ENCODE results near the gene SRPK2. TPM values are rescaled to one million over a fixed set of nuclear protein-coding genes. Genes with fewer than 3 reads are reported as not detected.
"Not testable (repeated sequence)": the region's sequence is repeated elsewhere in the genome, so short reads cannot be mapped to it uniquely, and the experiment has no call there.

SRPK2 gene
- total RNA-seq, 5 donors from 2014 or later (not counting 1 experiment from before 2014, with no cell fraction given), result 41.6 to 71.4 (median 46.9) TPM

DNA sequence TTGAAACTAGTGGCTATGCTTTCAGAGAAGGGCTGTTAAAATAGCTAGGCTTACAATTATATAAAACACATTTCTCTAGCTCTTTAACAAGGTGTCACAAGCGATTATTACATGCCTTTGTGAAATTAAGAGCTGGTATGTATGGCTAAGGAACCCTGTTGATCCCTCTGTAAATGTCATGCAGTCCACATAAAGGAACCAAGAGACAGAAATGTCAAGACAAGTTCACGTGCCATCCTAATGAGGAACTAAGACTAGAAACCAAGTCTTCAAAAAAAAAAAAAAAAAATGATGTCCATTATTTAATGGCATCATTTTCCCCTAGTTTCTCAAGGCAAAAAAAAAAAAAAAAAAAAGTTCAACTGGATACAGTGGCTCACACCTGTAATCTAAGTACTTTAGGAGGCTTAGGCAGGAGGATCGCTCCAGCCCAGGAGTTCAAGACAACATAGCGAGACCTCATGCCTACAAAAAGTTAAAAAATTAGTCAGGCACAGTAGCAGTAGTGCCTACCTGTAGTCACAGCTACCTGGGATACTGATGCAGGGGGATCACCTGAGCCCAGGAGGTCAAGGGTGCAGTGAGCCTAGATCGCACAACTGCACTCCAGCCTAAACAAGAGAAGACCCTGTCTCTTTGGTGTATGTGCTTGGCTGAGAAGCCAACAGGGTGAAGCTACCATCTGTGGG is 63.4 kb downstream of the SRPK2 start:
- H3K27me3 Mint-ChIP-seq, result no peaks in the 10 kb centered on the region
- H3K9me3 Mint-ChIP-seq, result no peaks in the 10 kb centered on the region
- H3K27me3 ChIP-seq (replicated peaks in 1 of 2; ENCODE audit: control insufficient read depth in 2 of 2, extremely low read depth in 1 of 2, insufficient read depth in 2 of 2, low read length in 1 of 2), result no peaks in the 10 kb centered on the region
- peaks cover 52 to 60% (median 54%) of the 10 kb centered on the region in 3 donors for H3K4me1 Mint-ChIP-seq
- H3K4me1 ChIP-seq (ENCODE audit: control insufficient read depth in 1 of 2, extremely low read depth in 1 of 2, insufficient read depth in 2 of 2, low read length in 2 of 2), result peaks cover 0 to 6% of the 10 kb centered on the region in 2 experiments
- POLR2A ChIA-PET, result interaction anchor here in 1 of 2 donors (0.6 kb wide), 1 partner anchor 137 kb away, joined by 5 read pairs; no protein-coding TSS in a partner anchor
- peaks cover 19% of the 10 kb centered on the region for H3K36me3 Mint-ChIP-seq
- ATAC-seq (replicated peaks in 1 of 4) (no peak), DNase-seq (no peak)
- H3K27ac Mint-ChIP-seq, result no peak overlapping the region
- whole genome bisulfite sequencing (ENCODE audit: insufficient coverage), result 100% methylated on average over 1 of the region's 5 CpGs
- CTCF ChIA-PET, result no interaction called here
- H3K27ac ChIP-seq (ENCODE audit: low read length), result no peak overlapping the region
- H3K4me3 Mint-ChIP-seq, result no peak overlapping the region
- no peaks in the 10 kb centered on the region for H3K9me3 ChIP-seq
- H3K36me3 ChIP-seq (ENCODE audit: control insufficient read depth in 2 of 2, extremely low read depth in 1 of 2, insufficient read depth in 1 of 2, low read length in 1 of 2), result no peaks in the 10 kb centered on the region
- H3K4me3 ChIP-seq (ENCODE audit: control insufficient read depth in 1 of 2, extremely low read depth in 1 of 2, low read length in 1 of 2), result no peak overlapping the region

DNA sequence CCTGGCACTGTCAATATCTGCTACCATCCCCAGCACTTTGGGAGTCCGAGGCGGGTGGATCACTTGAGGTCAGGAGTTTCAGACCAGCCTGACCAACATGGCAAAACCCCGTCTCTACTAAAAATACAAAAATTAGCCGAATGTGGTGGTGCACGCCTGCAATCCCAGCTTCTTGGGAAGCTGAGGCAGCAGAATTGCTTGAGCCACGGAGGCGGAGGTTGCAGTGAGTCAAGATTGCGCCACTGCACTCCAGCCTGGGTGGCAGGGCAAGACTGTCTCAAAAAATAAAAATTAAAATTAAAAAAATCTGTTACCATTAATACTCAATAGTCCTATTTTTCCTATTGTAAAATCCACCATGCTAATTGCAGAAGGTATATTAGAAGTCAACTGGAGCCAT is 64.1 kb downstream of the SRPK2 start:
- H3K27me3 ChIP-seq (replicated peaks in 1 of 2; ENCODE audit: control insufficient read depth in 2 of 2, extremely low read depth in 1 of 2, insufficient read depth in 2 of 2, low read length in 1 of 2); H3K4me1 ChIP-seq (ENCODE audit: control insufficient read depth in 1 of 2, extremely low read depth in 1 of 2, insufficient read depth in 2 of 2, low read length in 2 of 2); H3K4me3 ChIP-seq (ENCODE audit: control insufficient read depth in 1 of 2, extremely low read depth in 1 of 2, low read length in 1 of 2); CTCF ChIA-PET; H3K27me3 Mint-ChIP-seq; H3K4me3 Mint-ChIP-seq; H3K27ac ChIP-seq (ENCODE audit: low read length); DNase-seq; H3K36me3 ChIP-seq (ENCODE audit: control insufficient read depth in 2 of 2, extremely low read depth in 1 of 2, insufficient read depth in 1 of 2, low read length in 1 of 2); H3K27ac Mint-ChIP-seq; H3K9me3 ChIP-seq; H3K9me3 Mint-ChIP-seq; ATAC-seq (replicated peaks in 1 of 4): not testable (repeated sequence)
- 96% methylated on average over 4 of the region's 8 CpGs for WGBS (ENCODE audit: insufficient coverage)
- POLR2A ChIA-PET, result interaction anchor here in 1 of 2 donors (0.6 kb wide), 1 partner anchor 137 kb away, joined by 5 read pairs; no protein-coding TSS in a partner anchor
- Mint-ChIP-seq H3K36me3 (peaks cover 19% of the 10 kb centered on the region), H3K4me1 (peaks cover 59 to 67% (median 60%) of the 10 kb centered on the region in 3 donors)

DNA sequence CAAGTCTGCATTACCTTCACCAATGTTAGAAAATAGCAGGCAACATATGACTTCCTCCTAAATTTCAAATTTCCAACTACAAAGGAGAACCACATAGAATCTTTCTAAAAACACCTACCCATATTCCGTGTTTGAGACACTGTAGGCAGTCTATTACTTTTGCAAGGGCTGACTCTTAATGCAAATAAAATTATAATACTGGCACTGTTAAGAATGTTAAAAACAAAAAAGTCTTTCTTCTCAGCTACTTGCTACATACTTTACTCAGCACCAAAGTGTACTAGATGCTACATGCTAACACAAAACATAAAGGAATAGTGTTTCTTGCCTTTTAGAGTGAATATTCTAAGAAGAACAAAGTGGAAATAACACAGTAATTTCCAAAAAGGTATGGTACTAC is 65.4 kb downstream of the SRPK2 start:
- Mint-ChIP-seq H3K4me3 (no peak overlapping the region), H3K27me3 (no peaks in the 10 kb centered on the region), H3K27ac (no peak overlapping the region), H3K36me3 (peaks cover 16% of the 10 kb centered on the region), H3K9me3 (no peaks in the 10 kb centered on the region), H3K4me1 (peaks cover 61 to 68% (median 66%) of the 10 kb centered on the region in 3 donors)
- Histone ChIP-seq H3K4me1 (ENCODE audit: control insufficient read depth in 1 of 2, extremely low read depth in 1 of 2, insufficient read depth in 2 of 2, low read length in 2 of 2) (peaks cover 0 to 6% of the 10 kb centered on the region in 2 experiments), H3K27me3 (replicated peaks in 1 of 2; ENCODE audit: control insufficient read depth in 2 of 2, extremely low read depth in 1 of 2, insufficient read depth in 2 of 2, low read length in 1 of 2) (no peaks in the 10 kb centered on the region), H3K36me3 (ENCODE audit: control insufficient read depth in 2 of 2, extremely low read depth in 1 of 2, insufficient read depth in 1 of 2, low read length in 1 of 2) (no peaks in the 10 kb centered on the region), H3K27ac (ENCODE audit: low read length) (no peak overlapping the region), H3K9me3 (no peaks in the 10 kb centered on the region), H3K4me3 (ENCODE audit: control insufficient read depth in 1 of 2, extremely low read depth in 1 of 2, low read length in 1 of 2) (no peak overlapping the region)
- no peak for DNase-seq
- ATAC-seq (replicated peaks in 1 of 4), result no peak
- WGBS (ENCODE audit: insufficient coverage), result no CpG with 5 or more reads among the region's 1 CpG
- CTCF ChIA-PET, result interaction anchor here in 1 of 2 donors (0.5 kb wide), 1 partner anchor 27 kb away, joined by 3 read pairs; no protein-coding TSS in a partner anchor
- POLR2A ChIA-PET, result no interaction called here

DNA sequence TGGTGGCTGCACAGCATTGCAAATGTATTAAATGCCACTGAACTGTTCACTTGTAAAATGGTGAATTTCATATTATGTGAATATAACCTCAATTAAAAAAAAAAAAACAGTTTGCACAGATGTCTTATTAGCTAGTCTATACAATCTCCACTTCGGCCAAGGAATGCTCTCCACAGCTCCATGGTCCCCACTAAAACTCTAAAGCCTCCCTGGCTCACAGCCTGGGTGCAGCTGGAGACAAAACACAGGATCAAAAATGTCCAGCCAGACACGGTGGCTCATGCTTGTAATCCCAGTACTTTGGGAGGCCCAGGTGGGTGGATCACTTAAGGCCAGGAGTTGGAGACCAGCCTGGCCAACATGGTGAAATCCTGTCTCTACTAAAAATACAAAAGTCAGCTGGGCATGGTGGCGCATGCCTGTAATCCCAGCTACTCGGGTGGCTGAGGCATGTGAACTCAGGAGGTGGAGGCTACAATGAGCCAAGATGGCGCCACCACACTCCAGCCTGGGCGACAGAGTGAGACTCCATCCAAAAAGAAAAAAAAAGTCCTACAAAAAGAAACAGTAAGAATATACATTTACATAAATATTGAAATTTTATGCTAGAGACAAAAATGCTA is 66.0 kb downstream of the SRPK2 start:
- H3K9me3 ChIP-seq, result no peaks in the 10 kb centered on the region
- ChIA-PET CTCF (interaction anchor here (0.5 to 0.7 kb wide), 2 partner anchors 27 to 30 kb away, joined by 3 to 5 read pairs; no protein-coding TSS in a partner anchor), POLR2A (interaction anchor here (0.6 to 0.7 kb wide), 3 partner anchors 21 to 282 kb away, joined by 3 to 4 read pairs (median 3); no protein-coding TSS in a partner anchor)
- ATAC-seq (replicated peaks in 1 of 4), result no peak
- Mint-ChIP-seq H3K36me3 (peaks cover 16% of the 10 kb centered on the region), H3K4me1 (peaks cover 61 to 68% (median 66%) of the 10 kb centered on the region in 3 donors), H3K27me3 (no peaks in the 10 kb centered on the region), H3K27ac (no peak overlapping the region), H3K9me3 (no peaks in the 10 kb centered on the region), H3K4me3 (no peak overlapping the region)
- DNase-seq, result no peak
- H3K27ac ChIP-seq (ENCODE audit: low read length), result no peak overlapping the region
- no peaks in the 10 kb centered on the region for H3K27me3 ChIP-seq (replicated peaks in 1 of 2; ENCODE audit: control insufficient read depth in 2 of 2, extremely low read depth in 1 of 2, insufficient read depth in 2 of 2, low read length in 1 of 2)
- WGBS (ENCODE audit: insufficient coverage), result 96% methylated on average over 3 of the region's 6 CpGs
- H3K36me3 ChIP-seq (ENCODE audit: control insufficient read depth in 2 of 2, extremely low read depth in 1 of 2, insufficient read depth in 1 of 2, low read length in 1 of 2), result no peaks in the 10 kb centered on the region
- H3K4me3 ChIP-seq (ENCODE audit: control insufficient read depth in 1 of 2, extremely low read depth in 1 of 2, low read length in 1 of 2), result no peak overlapping the region
- H3K4me1 ChIP-seq (ENCODE audit: control insufficient read depth in 1 of 2, extremely low read depth in 1 of 2, insufficient read depth in 2 of 2, low read length in 2 of 2), result peaks cover 0 to 6% of the 10 kb centered on the region in 2 experiments

DNA sequence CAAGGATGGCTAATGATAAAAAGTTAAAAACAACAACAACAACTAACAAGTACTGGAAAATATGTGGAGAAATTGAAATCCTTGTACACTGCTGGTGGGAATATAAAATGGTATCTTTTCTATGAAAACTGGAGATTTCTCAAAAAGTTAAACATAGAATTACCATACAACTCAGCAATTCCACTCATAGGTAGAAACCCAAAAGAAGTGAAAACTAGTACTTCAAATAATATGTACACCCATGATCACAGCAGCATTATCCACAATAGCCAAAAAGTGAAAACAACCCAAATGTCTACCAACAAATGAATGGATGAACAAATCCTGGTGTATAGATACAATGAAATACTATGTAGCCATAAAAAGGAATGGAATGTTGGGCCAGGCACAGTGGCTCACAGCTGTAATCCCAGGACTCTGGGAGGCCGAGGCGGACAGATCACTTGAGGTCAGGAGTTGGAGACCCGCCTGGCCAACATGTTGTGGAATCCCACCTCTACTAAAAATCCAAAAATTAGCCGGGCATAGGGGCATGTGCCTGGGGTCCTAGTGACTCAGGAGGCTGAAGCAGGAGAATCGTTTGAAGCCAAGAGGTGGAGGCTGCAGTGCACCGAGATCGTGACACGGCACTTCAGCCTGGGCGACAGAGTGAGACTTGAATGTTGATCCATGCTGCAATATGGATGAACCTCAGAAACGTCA is 66.8 kb downstream of the SRPK2 start:
- ChIA-PET POLR2A (interaction anchor here (0.6 kb wide), 2 partner anchors 45 to 66 kb away, joined by 3 to 4 read pairs; no protein-coding TSS in a partner anchor), CTCF (interaction anchor here (0.7 kb wide), 2 partner anchors 11 to 29 kb away, joined by 3 to 5 read pairs; no protein-coding TSS in a partner anchor)
- H3K4me1 Mint-ChIP-seq, result peaks cover 61 to 70% (median 66%) of the 10 kb centered on the region in 3 donors
- WGBS (ENCODE audit: insufficient coverage), result 100% methylated on average over 5 of the region's 10 CpGs
- Histone ChIP-seq H3K36me3 (ENCODE audit: control insufficient read depth in 2 of 2, extremely low read depth in 1 of 2, insufficient read depth in 1 of 2, low read length in 1 of 2) (no peaks in the 10 kb centered on the region), H3K4me3 (ENCODE audit: control insufficient read depth in 1 of 2, extremely low read depth in 1 of 2, low read length in 1 of 2) (no peak overlapping the region), H3K9me3 (no peaks in the 10 kb centered on the region), H3K4me1 (ENCODE audit: control insufficient read depth in 1 of 2, extremely low read depth in 1 of 2, insufficient read depth in 2 of 2, low read length in 2 of 2) (peaks cover 0 to 6% of the 10 kb centered on the region in 2 experiments), H3K27ac (ENCODE audit: low read length) (no peak overlapping the region), H3K27me3 (replicated peaks in 1 of 2; ENCODE audit: control insufficient read depth in 2 of 2, extremely low read depth in 1 of 2, insufficient read depth in 2 of 2, low read length in 1 of 2) (no peaks in the 10 kb centered on the region)
- no peak overlapping the region for H3K27ac Mint-ChIP-seq
- H3K36me3 Mint-ChIP-seq, result peaks cover 16% of the 10 kb centered on the region
- no peaks in the 10 kb centered on the region for H3K9me3 Mint-ChIP-seq
- DNase-seq, result no peak
- H3K4me3 Mint-ChIP-seq, result no peak overlapping the region
- ATAC-seq (replicated peaks in 1 of 4), result no peak
- no peaks in the 10 kb centered on the region for H3K27me3 Mint-ChIP-seq

DNA sequence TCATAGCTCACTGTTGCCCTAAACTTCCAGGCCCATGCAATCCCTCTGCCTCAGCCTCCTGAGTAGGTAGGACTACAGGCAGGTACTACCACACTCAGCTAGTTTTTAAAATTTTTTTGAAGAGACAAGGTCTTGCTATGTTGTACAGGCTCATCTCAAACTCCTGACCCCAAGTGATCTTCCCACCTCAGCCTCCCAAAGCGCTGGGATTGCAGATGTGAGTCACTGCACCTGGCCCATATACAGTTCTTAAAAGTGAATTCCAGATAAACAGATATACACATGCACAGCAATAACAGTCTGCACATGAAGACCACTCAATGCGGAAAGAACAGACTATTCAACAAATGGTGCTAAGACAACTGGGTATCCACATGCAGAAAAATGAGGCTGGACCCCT is 67.8 kb downstream of the SRPK2 start:
- 100% methylated on average over 2 of the region's 2 CpGs for WGBS (ENCODE audit: insufficient coverage)
- H3K4me1 Mint-ChIP-seq, result peaks cover 57 to 71% (median 61%) of the 10 kb centered on the region in 3 donors

More for the DNA sequence above, 67.8 kb downstream of the SRPK2 start:
- ATAC-seq (replicated peaks in 1 of 4) (no peak), DNase-seq (no peak)
- no peaks in the 10 kb centered on the region for H3K36me3 ChIP-seq (ENCODE audit: control insufficient read depth in 2 of 2, extremely low read depth in 1 of 2, insufficient read depth in 1 of 2, low read length in 1 of 2)
- Mint-ChIP-seq H3K27ac (no peak overlapping the region), H3K4me3 (no peak overlapping the region), H3K9me3 (no peaks in the 10 kb centered on the region), H3K36me3 (peaks cover 16% of the 10 kb centered on the region), H3K27me3 (no peaks in the 10 kb centered on the region)
- H3K27ac ChIP-seq (ENCODE audit: low read length), result no peak overlapping the region
- peaks cover 0 to 6% of the 10 kb centered on the region in 2 experiments for H3K4me1 ChIP-seq (ENCODE audit: control insufficient read depth in 1 of 2, extremely low read depth in 1 of 2, insufficient read depth in 2 of 2, low read length in 2 of 2)
- H3K27me3 ChIP-seq (replicated peaks in 1 of 2; ENCODE audit: control insufficient read depth in 2 of 2, extremely low read depth in 1 of 2, insufficient read depth in 2 of 2, low read length in 1 of 2), result no peaks in the 10 kb centered on the region
- CTCF ChIA-PET, result no interaction called here
- POLR2A ChIA-PET, result interaction anchor here in 1 of 2 donors (0.6 kb wide), 1 partner anchor 23 kb away, joined by 5 read pairs; no protein-coding TSS in a partner anchor
- no peak overlapping the region for H3K4me3 ChIP-seq (ENCODE audit: control insufficient read depth in 1 of 2, extremely low read depth in 1 of 2, low read length in 1 of 2)
- no peaks in the 10 kb centered on the region for H3K9me3 ChIP-seq
